ENCODE data around the gene PNMA1.

The PNMA1 gene, protein sequence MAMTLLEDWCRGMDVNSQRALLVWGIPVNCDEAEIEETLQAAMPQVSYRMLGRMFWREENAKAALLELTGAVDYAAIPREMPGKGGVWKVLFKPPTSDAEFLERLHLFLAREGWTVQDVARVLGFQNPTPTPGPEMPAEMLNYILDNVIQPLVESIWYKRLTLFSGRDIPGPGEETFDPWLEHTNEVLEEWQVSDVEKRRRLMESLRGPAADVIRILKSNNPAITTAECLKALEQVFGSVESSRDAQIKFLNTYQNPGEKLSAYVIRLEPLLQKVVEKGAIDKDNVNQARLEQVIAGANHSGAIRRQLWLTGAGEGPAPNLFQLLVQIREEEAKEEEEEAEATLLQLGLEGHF

DNA sequence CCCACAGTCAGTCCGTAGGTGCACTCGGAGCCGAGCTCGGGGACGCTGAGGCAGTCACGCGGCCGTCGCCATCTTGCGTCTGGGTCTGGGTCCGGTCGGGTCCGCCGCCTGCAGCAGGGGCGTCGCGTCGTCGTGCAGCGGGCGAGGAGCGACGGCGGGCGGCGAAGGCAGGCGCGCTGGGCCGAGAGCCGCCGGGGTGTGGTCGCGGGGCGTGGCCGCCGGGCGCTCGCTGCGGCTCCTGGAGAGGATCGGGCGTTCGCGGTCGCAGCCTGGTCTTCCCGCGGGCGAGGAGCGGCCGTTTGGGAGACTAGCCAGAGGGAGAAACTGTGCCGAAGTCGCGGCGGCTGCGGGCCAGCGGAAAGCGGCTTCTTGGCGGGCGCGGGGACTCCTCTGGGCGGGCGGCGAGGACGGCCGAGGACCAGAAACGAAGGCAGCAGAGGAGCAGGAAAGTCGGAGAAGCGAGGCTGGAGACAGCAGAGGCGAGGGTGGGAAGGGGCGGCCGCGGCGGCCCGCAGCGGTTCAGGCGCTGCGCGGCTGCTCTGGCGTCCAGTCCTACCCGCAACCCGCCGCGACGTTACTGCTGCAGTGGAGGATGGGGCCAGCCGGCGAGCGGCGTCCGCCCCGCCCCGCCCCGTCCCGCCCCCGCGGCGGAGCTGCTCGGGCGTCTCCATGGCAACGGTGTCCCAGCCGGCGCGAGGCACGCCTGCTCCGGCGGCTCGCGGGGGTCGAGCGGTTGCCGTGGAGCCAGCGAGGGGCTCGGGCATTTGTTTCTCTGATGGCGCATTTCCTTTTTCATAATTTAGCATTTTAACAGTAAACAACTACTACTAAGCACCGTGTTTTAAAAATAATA lies at the start of gene PNMA1:
Gene PNMA1 (minus strand): TSS at position 582 of the 853 bp plus-strand sequence. CDS start 745 bp downstream, outside the sequence.
- peak; percentile 93 for DNase-seq

DNA sequence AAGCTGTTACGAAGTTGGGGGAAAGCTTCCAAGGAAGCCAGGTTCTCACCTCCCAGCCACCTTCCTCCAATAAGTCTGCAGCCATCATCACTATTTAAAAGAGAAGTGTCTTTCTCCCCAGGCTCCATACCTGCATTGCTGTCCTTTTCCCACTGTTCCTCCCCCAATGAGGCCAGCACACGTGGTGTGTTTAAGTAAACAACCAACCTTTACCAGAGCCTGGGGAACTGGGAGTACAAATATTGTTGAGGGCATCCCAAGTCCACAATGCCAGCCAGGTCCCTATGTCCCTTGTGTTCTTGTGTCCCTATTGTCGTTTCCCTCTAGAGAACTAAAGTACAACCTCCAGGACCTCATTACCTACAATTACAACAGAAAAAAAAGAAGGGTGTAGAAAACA lies 49.2 kb upstream of the PNMA1 start:
- peak; percentile 88 for DNase-seq

DNA sequence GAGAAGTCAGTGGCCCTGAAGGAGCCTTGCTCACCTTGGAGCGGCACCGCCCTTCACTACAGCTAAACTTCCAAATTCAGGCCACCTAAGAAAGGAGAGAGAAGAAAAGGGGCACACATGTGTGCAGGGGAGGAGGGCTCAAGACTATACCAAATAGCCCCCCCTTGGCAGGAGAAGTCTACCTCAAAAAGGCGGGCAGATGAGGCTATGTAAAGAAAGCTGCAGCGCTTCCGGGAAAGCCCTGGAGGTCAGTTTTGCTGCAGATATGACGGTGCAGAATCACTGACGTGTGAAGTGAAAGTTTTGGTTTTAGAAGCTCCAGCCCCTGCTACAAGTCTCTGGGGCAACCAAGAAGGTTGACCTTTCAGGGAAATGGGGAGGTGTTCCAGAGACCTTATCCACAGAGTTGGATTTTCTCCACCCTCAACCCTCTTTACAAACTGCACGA lies 48.2 kb upstream of the PNMA1 start:
- DNase-seq: peak; percentile 80

DNA sequence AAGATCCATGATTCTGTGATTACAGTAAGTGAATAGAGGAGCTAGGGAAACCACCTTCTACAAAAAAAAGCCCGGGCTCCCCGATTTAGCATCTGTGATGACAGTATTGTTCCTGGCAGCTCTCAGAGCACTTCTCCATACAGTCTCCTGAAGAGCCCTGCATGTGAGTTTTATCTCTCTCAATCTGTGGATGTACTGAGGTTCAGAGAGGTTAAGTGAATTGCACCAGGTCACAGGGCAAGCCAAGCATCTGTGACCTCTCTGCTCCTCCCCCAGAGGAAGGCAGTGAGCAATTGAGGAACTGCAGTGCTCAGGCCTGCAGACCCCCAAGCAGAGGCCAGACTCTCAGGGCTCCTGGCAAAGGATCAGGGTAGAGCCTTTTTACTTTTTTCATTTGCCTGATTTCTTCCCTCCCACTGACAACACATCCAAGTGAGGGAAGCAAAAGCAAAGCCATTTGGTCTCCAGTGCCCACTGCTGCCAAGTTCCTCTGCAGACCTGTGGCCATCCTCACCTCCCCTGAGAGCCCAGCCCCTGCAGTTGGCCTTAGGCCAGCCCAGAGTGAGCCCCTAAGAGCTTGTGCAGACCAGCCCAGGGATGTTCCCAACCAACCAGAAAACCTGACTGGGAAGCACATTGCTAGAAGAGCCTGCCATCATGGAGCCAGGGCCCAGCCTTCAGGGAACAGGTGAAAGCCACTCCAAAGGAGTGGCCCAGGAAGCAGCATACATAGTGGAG lies 47.6 kb upstream of the PNMA1 start:
- DNase-seq: peak; percentile 78

DNA sequence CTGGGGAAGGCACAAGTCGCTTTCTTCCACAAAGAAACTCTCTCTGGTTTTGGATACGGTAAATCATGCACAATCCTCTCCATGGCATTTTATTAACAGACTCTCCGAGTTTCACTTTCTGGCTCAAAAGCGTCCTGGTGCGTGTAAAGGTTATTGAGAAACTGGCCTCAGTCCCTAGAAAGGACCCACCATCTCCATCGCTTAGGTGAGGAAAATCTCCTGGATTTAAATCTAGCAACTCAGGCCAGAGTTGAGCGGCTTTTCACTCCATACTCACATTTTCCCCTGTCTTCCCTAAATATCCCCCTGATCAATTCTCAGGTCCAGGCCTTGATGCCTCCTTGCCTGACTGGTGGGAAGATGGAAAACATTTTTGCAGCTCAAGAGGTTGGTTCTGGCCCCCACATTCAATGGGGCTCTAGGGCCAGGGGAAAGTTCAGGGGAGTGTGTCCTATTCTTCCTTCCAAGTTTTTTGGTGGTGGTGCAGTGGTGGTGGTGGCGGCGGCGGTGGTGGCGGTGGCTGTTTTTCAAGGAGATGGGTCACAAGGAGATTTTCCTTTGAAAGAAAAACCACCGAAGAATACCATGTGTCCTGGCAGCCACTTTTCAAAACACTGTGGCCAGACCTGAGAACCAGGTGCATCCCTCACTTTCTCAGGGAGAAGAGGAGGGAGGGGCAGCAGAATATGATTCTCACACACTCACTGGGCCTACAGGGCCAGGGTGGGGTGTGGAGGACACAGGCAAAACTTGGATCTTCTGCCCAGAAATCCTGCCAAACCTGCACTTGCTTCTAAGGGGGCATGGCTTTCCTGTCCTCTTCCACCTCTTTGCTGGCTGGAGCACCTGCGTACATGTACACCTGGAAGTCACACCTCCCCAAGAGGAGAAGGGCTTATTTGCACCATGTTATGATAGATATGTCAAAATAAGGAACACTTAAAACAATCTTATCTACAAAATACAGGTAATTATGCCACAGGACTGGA lies 46.7 kb upstream of the PNMA1 start:
- peak; percentile 62 for DNase-seq

DNA sequence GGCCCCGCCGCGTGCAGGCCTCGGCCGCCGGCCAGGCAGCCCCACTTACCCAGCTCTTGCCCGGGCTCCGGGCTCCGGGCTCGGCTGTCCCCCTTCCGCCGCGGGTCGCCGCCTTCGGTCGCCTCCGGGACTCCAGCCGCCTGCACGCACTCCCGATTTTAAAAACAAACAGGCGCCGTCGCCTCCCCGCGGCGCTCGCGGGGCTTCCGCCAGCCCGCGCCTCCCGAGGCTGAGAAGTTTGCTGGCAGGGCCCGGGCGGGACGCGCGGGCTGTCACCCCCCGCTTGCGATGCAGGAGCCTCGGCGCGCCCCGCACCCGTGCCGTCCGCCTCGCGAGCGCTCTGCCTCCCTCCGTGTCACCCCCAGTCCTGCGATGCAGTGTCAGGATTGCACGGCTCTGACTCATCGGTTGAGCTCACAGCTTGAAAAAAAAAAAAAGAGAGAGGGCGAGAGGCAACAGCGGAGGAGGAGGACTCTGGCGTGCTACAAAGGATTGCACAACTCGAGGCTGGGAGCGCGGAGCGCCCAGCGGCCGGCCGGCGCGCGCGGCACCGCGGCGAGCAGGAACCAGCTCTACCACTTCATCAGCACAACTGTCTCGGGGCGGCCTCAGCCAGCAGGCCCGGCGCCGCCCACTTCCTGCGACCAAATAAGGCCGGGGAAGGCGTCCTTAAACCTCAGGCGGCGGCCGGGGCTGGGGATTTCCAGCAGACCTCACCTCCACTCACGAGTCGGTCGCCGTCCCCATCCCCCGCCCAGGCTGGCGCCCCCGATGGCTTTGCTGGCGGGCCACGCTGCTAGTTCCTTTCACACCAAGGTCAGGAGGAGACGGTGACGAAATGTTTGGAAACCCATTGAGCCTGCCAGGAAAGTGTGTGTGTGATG lies 45.8 kb upstream of the PNMA1 start:
- DNase-seq: peak; percentile 97

DNA sequence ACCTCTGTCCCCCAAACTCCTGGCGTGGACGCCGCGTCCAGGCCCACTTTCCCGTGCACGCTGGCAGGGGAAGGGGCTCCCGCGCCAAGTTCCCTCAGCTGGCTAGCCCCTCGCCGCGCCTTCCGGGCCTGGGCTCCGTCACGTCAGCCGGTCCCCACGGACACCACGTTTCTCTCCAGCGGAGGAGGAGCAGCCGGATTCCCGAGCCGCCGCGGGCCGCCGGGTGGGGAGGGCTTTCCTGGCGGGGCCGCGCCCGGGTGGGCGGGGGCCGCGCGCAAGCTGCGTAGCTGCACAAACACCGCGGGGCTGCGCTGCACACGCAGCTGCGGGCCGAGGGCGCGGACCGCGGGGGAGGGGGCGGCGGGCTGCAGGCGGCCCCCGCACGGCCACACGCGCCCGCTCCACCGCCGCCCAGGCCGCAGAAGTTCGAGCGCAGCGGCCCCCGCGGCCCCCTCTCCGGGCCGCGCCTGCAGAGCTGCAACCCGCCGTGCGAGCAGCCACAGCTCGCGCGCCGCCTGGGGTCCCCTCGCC lies 45.1 kb upstream of the PNMA1 start:
- peak; percentile 79 for DNase-seq

DNA sequence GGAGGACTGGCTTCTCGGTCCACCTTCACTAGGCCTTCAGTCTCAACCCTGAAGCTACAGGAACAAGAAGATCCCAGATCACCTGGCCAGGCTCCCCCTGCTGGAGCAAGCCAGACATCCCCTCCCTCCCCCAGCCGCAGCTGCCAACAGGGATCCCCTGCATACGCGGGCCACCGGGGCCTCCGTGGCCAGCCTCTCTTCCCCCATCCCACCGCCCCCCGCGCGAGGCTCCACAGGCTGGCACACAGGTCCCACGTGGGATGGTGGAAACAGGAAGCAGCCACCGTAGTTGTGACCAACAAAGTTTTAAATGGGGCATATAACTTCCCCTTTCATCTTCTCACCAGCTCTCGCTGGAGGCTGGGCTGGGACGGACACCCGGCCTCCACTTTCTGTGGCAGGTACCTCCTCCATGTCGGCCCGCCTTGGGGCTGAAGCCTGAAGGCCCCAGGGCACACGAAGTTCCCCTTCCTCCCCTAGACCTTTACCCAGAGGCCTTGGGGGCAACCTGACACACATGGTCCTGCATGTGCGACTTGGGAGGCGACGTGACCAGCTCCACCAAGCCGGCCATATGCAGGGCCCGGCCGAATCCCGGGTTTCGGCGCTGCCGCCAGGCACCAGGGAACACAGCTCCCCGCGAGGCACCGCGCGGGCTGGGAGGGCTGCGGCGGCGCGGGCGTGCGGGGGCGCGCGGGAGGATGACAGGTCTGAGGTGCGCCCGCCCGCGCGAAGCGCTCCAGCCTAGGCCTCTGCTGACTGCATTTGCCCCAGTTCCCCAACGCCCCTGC lies 44.4 kb upstream of the PNMA1 start:
- peak; percentile 84 for DNase-seq

DNA sequence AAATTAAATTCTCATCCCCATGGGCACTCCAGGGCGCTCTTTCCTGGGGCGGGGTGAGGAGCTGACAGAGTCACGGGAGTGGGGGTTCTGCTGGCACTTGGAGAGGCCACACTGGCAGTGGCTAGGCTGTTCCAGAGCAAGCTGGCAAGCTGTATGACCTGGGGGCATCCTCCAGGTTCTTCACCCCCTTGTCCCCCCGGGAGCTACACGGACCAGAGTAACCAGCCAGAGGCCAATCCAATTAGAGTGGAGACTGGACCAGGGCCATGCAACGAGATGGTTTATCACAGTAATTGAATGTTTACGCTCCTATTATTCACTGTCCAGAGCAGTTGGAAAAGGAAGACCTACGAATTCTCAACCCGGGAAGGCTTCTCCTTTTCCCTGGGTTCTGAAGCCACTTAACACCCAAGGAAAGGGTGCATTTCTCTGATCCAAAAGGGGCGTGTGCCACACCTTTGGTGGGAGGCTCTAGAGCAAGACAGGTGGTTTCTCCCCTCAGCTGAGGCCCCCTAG lies 43.8 kb upstream of the PNMA1 start:
- no peak for DNase-seq

DNA sequence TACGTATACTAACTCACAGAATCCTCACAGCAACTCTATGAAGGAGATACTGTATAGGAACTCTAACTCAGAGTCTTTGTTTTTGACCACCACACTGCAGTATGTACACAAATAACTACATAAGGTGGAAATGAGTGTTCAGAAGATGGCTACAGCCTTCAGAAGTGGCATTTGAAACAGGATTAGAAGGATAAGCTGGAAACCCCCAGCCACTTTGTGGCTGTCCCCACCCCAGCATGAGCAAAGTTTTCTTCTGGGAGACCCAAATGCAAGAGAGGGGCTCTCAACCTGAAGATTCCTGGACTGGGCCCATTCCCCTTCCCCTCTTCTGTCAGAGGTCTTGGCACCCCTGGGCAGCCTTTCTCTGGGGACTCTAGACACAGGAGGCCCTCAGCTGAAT lies 43.2 kb upstream of the PNMA1 start:
- no peak for DNase-seq

DNA sequence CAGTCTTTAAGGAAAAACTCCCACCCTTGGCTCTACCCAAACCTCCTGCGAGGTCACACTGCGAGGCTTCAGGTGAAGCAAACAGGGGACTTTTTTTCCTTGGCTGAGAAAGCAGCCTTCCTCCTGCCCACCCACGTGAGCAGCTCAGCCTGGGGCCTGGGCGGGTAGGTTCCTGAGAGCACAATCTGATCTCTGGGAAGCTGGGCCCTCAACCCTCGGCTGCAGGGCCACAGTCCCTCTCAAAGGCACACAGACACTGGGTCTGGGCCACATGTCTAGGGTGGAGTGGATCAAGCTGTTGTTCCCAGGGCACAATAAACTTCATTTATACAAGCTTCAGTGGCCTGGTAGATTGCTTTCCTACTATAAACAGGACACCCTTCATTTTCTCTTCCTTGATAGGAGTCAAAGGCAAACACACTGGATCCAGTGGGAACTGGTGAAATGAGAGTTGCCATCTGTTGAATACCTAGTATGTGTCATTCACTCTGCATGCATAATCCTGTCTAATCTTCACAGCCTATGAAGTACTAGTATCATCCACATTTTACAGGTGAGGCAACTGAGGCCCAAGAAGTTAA lies 41.3 kb upstream of the PNMA1 start:
- DNase-seq: no peak

DNA sequence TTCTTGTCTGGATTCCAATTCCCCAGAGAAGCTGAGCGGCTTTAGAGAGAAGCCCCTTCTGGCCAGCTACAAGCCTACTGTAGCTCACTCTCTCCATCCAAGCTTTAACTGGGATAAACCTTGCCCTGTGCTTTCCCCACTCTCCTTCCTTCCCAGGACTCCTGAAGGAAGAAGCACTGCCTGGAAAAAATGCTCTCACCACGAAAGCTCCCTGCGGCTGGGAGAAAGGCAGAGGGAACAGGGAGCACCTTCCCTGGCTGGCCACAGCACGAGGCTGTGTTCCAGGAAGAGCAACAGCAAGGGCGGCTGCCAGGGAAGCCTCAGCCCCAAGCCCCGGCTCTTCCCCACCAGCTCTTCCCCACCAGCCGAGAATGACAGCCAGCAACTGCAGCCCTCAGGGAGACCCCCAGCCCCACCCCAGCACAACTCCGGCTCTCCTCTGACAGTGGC lies 40.8 kb upstream of the PNMA1 start:
- DNase-seq: no peak

DNA sequence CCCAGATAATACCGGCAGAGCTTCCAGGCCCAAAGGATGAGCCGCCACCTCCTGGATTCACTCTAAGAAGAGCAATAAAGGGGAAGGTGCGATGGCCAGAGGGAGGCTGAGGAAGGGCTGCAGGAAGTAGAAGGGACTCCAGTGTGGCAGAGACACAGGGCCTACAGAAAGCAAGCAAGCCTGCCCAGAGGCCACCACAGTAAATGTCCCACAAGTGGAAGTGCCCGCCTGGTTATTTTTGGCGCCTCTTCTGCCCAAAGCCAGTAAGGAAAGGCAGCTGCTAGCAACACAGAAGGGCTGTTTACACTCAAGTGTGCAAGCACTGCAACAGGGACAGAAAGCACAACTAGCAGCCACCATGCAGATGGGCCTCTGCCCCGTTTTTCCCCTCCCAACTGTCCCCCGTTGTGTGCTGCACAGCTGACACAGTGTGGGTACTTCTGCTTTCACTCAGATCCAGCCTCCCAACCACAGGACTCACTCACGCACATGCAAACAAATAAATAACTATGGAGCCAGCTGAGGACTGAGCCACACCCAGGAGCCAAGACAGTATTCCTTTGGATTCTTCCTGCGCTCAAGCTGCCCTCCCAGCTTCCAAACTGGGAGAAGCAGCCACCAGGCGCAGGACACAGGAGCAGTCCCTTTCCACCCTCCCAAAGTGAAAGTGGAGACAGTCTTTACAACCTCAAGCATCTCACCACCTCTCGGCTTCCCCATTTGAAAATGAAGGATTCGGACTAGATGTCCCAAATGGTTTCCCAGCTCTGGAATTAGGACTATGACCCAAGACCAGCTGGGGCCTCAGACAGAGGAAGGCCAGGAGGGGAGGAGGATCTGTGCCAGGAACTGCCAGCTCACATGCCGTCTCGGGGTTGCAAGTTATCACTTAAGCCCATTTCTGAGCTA lies 40.0 kb upstream of the PNMA1 start:
- peak; percentile 14 for DNase-seq

DNA sequence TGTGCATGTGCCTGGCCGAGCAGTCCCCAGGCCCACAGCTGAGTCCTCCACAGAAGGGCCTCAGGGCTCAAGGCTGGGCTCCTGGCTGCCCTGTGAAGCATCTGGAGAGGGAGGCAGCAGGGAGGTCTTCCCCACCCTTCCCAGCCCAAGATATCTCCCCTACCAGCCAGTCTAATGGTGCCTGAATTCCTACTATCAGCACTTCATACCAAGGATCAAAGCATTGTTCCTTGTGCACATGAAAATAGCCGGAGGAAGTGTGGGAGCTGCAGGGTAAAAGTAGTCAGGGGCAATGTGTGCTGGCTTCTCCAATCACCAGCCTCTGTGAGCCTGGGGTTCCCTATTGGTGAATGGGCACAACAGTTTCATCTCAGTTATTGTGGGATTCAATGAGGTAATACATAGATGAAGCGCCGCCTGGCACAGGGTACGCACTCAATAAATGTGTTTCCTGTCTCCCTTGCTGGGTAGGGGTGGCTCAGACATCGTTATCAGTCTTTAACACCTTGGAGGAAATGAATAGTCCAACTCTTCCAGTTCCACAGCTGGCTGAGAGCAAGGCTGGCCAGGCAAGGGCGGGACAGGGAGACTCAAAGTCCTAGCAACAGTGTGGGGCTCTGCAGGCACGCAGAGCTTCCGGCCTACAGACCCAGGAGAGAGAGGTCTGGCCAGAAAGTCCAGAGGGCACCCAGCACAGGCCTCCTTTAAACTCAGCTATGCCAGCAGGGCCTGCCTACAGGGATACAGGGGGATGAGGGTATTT lies 39.1 kb upstream of the PNMA1 start:
- DNase-seq: no peak

DNA sequence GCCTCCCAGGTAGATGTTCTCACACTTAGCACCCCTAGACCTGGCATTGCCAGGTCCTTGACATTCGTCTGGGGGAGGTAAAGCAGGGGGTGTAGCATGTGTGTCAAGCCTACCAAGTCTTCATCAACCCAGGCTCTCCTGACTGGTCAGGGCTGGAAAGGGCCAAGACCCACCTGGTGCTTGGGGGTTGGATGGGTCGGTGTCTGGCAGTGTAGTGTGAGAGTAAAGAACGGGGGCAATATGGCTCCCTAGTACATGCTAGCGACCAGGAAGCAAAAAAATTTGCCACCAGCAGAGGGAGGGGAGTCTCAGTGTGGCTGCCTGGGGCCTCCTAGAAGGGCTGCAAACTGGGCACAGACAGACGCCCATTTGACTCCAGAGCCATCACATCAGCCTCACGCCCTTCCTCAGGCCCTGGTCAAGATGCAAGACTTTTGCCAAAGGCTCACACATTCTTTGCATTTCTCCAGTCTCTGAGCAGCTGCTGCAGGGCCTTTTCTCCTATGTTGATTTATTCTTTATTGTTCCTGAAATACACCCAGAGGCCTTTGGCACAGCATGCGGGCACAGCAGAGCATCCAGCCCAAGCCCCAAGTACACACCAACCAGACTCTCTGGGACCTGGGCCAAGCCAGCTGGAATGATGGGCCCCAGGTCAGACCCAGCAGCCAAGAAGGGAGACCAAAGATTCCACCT lies 38.3 kb upstream of the PNMA1 start:
- DNase-seq: peak; percentile 12

DNA sequence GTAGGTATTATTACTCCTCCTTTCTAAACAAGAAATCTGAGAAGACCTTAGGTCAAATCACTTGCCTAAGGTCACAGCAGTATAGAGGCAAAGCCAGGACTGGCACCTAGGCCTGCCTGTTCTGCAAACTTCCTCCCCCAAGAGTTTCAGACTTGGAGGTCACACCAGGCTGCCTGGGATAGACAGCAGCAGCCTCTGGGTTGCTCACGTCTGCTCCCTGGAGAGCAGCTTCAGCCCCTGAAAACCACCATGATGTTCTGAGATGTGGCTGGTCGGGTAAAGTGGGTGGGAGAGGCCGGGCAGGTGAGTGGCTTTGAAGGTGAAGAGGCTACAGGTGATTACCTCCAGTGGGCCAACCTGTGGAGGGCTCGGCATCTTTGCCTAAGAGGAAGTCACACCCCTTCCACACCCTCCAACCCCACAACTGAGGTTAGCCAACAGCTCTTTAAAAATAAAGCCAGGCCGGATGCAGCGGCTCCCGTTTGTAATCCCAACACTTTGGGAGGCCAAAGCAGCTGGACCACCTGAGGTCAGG lies 37.0 kb upstream of the PNMA1 start:
- DNase-seq: no peak

Data from DMS53 (cell line).